Measurements from ENCODE around the gene FBXO42.
A peak's percentile ranks its signal among the peaks of the same experiment; 100 is the strongest.

GRCh38 chr1:16204634-16205333, 147.5 kb downstream of the FBXO42 start:
- TF ChIP-seq CTCF (IDR thresholded peaks at IDR 0.05; ENCODE audit: low read length), result peak; percentile 33; the same call in 1 of the 2 replicates
- TF ChIP-seq EZH2 (IDR thresholded peaks at IDR 0.05; ENCODE audit: borderline replicate concordance, low read length), result no peak

All from OCI-LY1 (cell line).